GM12865 (cell line): ENCODE results near the gene MTMR2.
A peak's percentile ranks its signal among the peaks of the same experiment; 100 is the strongest.

Experiments used
- DNase-seq: peaks from one replicate; pipeline ENCODE4 v3.0.0; 2010; ENCODE audit warnings: low read depth
- H3K4me3 ChIP-seq: 2 replicates; pipeline ENCODE4 v1.5.1; 2011; ENCODE audit warnings: mild to moderate bottlenecking, low read depth, low read length, control low read depth
- CTCF ChIP-seq: IDR thresholded peaks from 2 replicates; pipeline ENCODE4 v1.5.1; 2011; ENCODE audit warnings: low read length, control low read depth, low read depth, inconsistent platforms; ENCODE audit not compliant: insufficient read depth; ENCODE audit errors: missing control alignments

Gene MTMR2

GRCh38 chr11:95853138-95853537, 70.8 kb downstream of the MTMR2 start:
- no peak overlapping the region for H3K4me3 ChIP-seq
- TF ChIP-seq CTCF: no peak
- DNase-seq: no peak

GRCh38 chr11:95850137-95850536, 73.8 kb downstream of the MTMR2 start:
- DNase-seq: no peak
- no peak overlapping the region for H3K4me3 ChIP-seq
- TF ChIP-seq CTCF: no peak

GRCh38 chr11:95849087-95849825, 74.7 kb downstream of the MTMR2 start:
- peak; percentile 19 for TF ChIP-seq CTCF
- DNase-seq: peak; percentile 31

GRCh38 chr11:95845167-95845566, 78.7 kb downstream of the MTMR2 start:
- no peak for TF ChIP-seq CTCF
- no peak overlapping the region for H3K4me3 ChIP-seq
- no peak for DNase-seq

More at GRCh38 chr11:95849087-95849825, 74.7 kb downstream of the MTMR2 start:
- H3K4me3 ChIP-seq: no peak overlapping the region

- peak; percentile 61 for DNase-seq
- no peak overlapping the region for H3K4me3 ChIP-seq
- peak; percentile 76 for TF ChIP-seq CTCF
Observed at GRCh38 chr11:95835768-95836488, 88.0 kb downstream of the MTMR2 start.

- H3K4me3 ChIP-seq: no peak overlapping the region
- no peak for TF ChIP-seq CTCF
- DNase-seq: no peak
Observed at GRCh38 chr11:95835351-95835750, 88.6 kb downstream of the MTMR2 start.
